HepG2 (cell line): ENCODE results near the gene TMED6. TPM values are rescaled to one million over a fixed set of nuclear protein-coding genes. Genes with fewer than 3 reads are reported as not detected.
A peak's percentile ranks its signal among the peaks of the same experiment; 100 is the strongest.

ENCODE experiments used
- AHDC1 ChIP-seq: sonication (generic); formaldehyde crosslinking; IDR thresholded peaks from 2 replicates; pipeline ENCODE4 v1.5.1; 2020; ENCODE audit warnings: mild to moderate bottlenecking, missing genetic modification reagents, borderline replicate concordance
- CSRNP1 ChIP-seq: sonication (generic); formaldehyde crosslinking; IDR thresholded peaks from 2 replicates; pipeline ENCODE4 v1.8.1; 2023; ENCODE audit warnings: mild to moderate bottlenecking, missing genetic modification reagents
- EEA1 ChIP-seq: sonication (generic); formaldehyde crosslinking; IDR thresholded peaks from 2 replicates; pipeline ENCODE4 v1.5.1; 2020; ENCODE audit warnings: mild to moderate bottlenecking, missing genetic modification reagents, borderline replicate concordance
- FOXO4 ChIP-seq: sonication (generic); formaldehyde crosslinking; conservative IDR thresholded peaks from 2 replicates; pipeline ENCODE4 v1.8.1; 2023; ENCODE audit warnings: missing genetic modification reagents
- JUNB ChIP-seq: sonication (generic); formaldehyde crosslinking; IDR thresholded peaks from 2 replicates; pipeline ENCODE4 v1.8.0; 2022; ENCODE audit warnings: missing genetic modification reagents, mild to moderate bottlenecking, borderline replicate concordance
- MAFF ChIP-seq: IDR thresholded peaks from 2 replicates; pipeline ENCODE4 v1.6.1; 2011; ENCODE audit warnings: low read depth, low read length, improper control_type of control experiment
- RBM39 ChIP-seq: fragments of 200-400 bp; formaldehyde crosslinking; IDR thresholded peaks from one replicate; pipeline ENCODE4 v1.6.1; 2018; ENCODE audit warnings: antibody characterized with exemption, mild to moderate bottlenecking, low read depth, low read length; ENCODE audit not compliant: poor library complexity, severe bottlenecking
- SP4 ChIP-seq: sonication (generic); formaldehyde crosslinking; IDR thresholded peaks from 2 replicates; pipeline ENCODE4 v1.8.1; 2023; ENCODE audit warnings: mild to moderate bottlenecking, missing genetic modification reagents
- STAT5B ChIP-seq: sonication (generic); formaldehyde crosslinking; IDR thresholded peaks from 2 replicates; pipeline ENCODE4 v1.4.0; 2020; ENCODE audit warnings: missing genetic modification reagents
- TFAP4 ChIP-seq: sonication (generic); IDR thresholded peaks from 2 replicates; pipeline ENCODE4 v1.6.1; 2016; ENCODE audit warnings: low read depth, borderline replicate concordance
- ZNF138 ChIP-seq: sonication (generic); formaldehyde crosslinking; IDR thresholded peaks from 2 replicates; pipeline ENCODE4 v1.5.0; 2020; ENCODE audit warnings: mild to moderate bottlenecking, low read depth, missing genetic modification reagents
- ZNF275 ChIP-seq: sonication (generic); formaldehyde crosslinking; IDR thresholded peaks from 2 replicates; pipeline ENCODE4 v1.8.0; 2022; ENCODE audit warnings: missing genetic modification reagents, mild to moderate bottlenecking, inconsistent platforms, borderline replicate concordance
- ZNF317 ChIP-seq: sonication (generic); formaldehyde crosslinking; IDR thresholded peaks from 2 replicates; pipeline ENCODE4 v1.5.0; 2020; ENCODE audit warnings: mild to moderate bottlenecking, missing genetic modification reagents
- ZNF329 ChIP-seq: sonication (generic); formaldehyde crosslinking; IDR thresholded peaks from 2 replicates; pipeline ENCODE4 v1.9.0; 2021; ENCODE audit warnings: low read depth, mild to moderate bottlenecking, missing genetic modification reagents
- ZNF350 ChIP-seq: sonication (generic); formaldehyde crosslinking; IDR thresholded peaks from 2 replicates; pipeline ENCODE4 v1.4.0; 2020; ENCODE audit warnings: mild to moderate bottlenecking, low read depth, missing genetic modification reagents, borderline replicate concordance
- ZNF589 ChIP-seq: sonication (generic); formaldehyde crosslinking; conservative IDR thresholded peaks from 2 replicates; pipeline ENCODE4 v1.8.0; 2022; ENCODE audit warnings: mild to moderate bottlenecking, moderate library complexity, missing genetic modification reagents
- polyA plus RNA-seq, 8 experiments: library from polyadenylated mRNA; depleted of rRNA in 3 of 8; stranded (reverse) in 7 of 8; unstranded in 1 of 8; fragments of >200 nt; fragmentation: Illumina TruSeq in 4 of 8; extraction: Trizol in 4 of 8; gene quantifications; 2 replicates each; pipeline versions ENCODE4 v1.2.1 to v1.2.3, GENCODE V29; 2011 to 2016; ENCODE audit warnings: low read depth in 4 of 8, missing spikeins in 1 of 8, mixed read lengths in 1 of 8; ENCODE audit not compliant: insufficient read depth in 1 of 8
- total RNA-seq, 5 experiments: library from RNA; depleted of rRNA; stranded (reverse); fragments of >200 nt; fragmentation: Illumina TruSeq; extraction: Trizol; gene quantifications; 2 replicates each; pipeline ENCODE4 v1.2.3, GENCODE V29; 2016; ENCODE audit warnings: low read depth in 1 of 5

TMED6 gene
- total and polyA plus RNA-seq, 2 of the 13 experiments (the other 11 are each of a cell fraction or from before 2014, with no cell fraction given): 9.8 to 14.4 TPM

GRCh38 chr16:69330286-69331109 is 21.1 kb downstream of the TMED6 start, which contains the start of gene PDF (continued):
- no peak for TF ChIP-seq FOXO4 (CRISPR knock-in tag)
- peak; percentile 90 for TF ChIP-seq ZNF350
- no peak for TF ChIP-seq JUNB (CRISPR knock-in tag)
- TF ChIP-seq ZNF275: peak; percentile 61
- TF ChIP-seq CSRNP1 (CRISPR knock-in tag): peak; percentile 84; the same call in 1 of the 2 replicates
- TF ChIP-seq ZNF317 (CRISPR knock-in tag): peak; percentile 54; the same call in 1 of the 2 replicates
- TF ChIP-seq AHDC1: no peak; the same call in 1 of the 2 replicates
- peak; percentile 83 for TF ChIP-seq ZNF589 (CRISPR knock-in tag)
- peak; percentile 44; the same call in 1 of the 2 replicates for TF ChIP-seq TFAP4
- peak; percentile 93 for TF ChIP-seq RBM39
- no peak for TF ChIP-seq MAFF
- TF ChIP-seq EEA1: peak; percentile 81; the same call in 1 of the 2 replicates
- TF ChIP-seq STAT5B (CRISPR knock-in tag): peak; percentile 27; the same call in 1 of the 2 replicates
- TF ChIP-seq ZNF138: peak; percentile 94
- peak; percentile 95 for TF ChIP-seq SP4 (CRISPR knock-in tag)
- TF ChIP-seq ZNF329 (CRISPR knock-in tag): peak; percentile 70; the same call in 1 of the 2 replicates
